Right ventricle myocardium superior (tissue), 1 donor: Measurements from ENCODE around the gene MMD. TPM values are rescaled to one million over a fixed set of nuclear protein-coding genes. Genes with fewer than 3 reads are reported as not detected.
A peak's percentile ranks its signal among the peaks of the same experiment; 100 is the strongest.
"Not testable (repeated sequence)": the region's sequence is repeated elsewhere in the genome, so short reads cannot be mapped to it uniquely, and the experiment has no call there.

Experiments
- ATAC-seq: fragments of 200-7000 bp; cut with Tn5 transposase; one replicate; pipeline ENCODE4 v1.9.1; 2020; ENCODE audit warnings: mild to moderate bottlenecking; ENCODE audit not compliant: poor library complexity
- DNase-seq: peaks from one replicate; pipeline ENCODE4 v3.0.0-alpha.2; 2020
- intact Hi-C: fragments of 100-400 bp; cut with DNase I; formaldehyde crosslinking; loops from one replicate; pipeline ENCODE4 v1.11.2; 2022
- long read RNA-seq: library from polyadenylated mRNA; unstranded; transcript quantifications from one replicate; pipeline ENCODE4 v2.0.0, GENCODE V29; 2021
- total RNA-seq: library from RNA; stranded (reverse); fragmentation: NEBNext Ultra II Directional; extraction: Animal tissue kit (Norgen Biotek cat#: 25700); gene quantifications from one replicate; pipeline ENCODE4 v1.2.1, GENCODE V29; 2021
- donor health status: DM: no; HTN: yes; CAD: no; lungs with severe emphysema.

The MMD gene, protein sequence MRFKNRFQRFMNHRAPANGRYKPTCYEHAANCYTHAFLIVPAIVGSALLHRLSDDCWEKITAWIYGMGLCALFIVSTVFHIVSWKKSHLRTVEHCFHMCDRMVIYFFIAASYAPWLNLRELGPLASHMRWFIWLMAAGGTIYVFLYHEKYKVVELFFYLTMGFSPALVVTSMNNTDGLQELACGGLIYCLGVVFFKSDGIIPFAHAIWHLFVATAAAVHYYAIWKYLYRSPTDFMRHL
- total RNA-seq = 13.4 TPM
- long read RNA-seq, transcript MMD-201 (7 exons, 2,735 nt) = major isoform, 37 of 47 reads
- long read RNA-seq, partial matches to known transcripts = 0 of 47 reads
- long read RNA-seq, other reads (novel, unspliced or antisense) = 6 of 47 reads

DNA sequence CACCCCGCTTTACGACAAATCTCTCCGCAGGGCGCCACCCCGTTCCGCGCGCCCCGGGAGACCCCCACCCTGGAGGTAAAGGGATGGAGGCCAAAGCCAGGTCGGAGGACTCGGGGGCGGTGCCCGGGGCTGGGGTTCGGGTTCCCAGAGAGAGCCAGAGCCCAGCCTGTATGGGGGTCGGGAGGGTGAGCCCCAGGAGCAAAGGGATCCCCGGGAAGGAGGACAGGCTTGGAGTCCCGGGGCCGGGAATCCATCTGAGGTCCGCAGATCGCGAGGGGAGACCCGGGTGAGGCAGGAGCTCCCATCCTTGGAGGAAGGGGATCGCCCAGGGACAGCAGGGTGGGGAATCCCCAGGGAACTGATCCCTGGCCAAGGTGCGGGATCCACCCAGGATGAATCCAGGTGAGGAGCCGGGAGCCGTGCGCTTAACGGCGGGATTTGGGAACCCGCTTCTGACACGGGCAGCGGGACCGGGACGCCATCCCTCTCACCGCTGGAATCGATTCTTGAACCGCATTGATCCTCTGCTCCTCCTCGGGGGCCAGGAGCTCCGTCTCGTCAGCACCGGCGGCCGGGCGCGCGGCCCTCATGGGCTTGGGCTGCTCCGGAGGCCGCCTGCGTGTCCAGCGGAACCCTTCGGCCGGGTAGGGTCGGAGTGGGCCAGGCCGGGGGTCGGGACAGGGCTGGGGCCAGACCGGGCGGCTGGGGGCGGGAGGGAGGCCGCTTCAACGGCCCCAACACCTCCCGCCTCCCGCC lies at the start of gene MMD:
MMD (minus strand) TSS at position 657 of the 756 bp plus-strand sequence; CDS start at position 517, 140 bp downstream.
- DNase-seq = no peak
- peak; percentile 23 for ATAC-seq
- intact Hi-C loops = no loop called here

DNA sequence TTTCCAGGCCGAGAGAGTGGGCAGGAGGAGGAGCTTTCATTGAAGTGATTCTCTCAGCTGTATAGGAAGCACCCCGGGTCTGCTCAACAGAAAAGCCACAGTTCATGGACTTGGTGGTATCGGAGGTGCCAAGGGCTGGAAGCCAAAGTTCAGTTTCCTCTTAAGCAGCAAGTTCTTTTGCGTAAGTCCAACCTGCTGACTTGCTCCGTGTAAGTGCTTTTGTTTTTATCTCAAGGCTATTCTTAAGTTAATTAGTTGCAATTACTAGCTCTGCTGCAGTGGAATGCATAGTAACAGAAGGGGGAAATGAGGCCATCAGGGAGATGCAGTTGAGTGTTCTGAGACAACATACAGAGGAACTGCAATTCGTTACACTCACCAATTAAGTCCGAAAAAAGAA lies 45.0 kb upstream of the MMD start:
- DNase-seq (no peak), ATAC-seq (peak; percentile 83)
- intact Hi-C loops = no loop called here

DNA sequence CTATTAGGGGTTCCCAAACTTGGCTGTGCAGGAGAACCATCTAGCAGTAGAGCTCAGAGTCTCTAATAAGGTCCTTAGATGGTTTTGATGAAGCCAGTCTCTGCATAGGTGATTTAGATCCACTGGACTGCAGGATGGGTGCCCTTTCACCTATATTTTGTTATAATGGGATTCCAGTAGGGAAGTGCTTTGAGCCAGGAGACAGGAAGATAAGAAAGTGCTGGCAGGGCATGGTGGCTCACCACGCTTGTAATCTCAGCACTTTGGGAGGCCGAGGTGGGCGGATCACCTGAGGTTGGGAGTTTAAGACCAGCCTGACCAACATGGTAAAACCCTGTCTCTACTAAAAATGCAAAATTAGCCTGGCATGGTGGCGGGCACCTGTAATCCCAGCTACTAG lies 44.1 kb upstream of the MMD start:
- peak; percentile 85 for ATAC-seq
- intact Hi-C loops, DNase-seq: not testable (repeated sequence)

DNA sequence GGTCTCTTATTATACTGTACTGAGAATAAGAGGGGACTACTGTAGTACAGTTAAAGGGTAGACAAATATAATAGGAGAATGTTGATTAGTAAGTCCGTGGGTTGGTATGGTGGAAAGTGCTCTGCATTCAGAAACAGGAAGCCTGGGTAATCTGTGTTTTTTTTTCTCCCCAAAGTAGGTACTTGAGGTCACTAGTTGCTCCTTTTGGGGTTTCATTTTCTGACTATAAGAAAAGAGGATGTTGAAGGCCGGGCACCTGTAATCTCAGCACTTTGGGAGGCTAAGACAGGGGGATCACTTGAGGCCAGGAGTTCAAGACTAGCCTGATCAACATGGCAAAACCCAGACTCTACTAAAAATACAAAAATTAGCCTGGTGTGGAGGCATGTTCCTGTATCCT lies 42.0 kb upstream of the MMD start:
- ATAC-seq (no peak), DNase-seq (no peak)
- intact Hi-C loops = no loop called here

DNA sequence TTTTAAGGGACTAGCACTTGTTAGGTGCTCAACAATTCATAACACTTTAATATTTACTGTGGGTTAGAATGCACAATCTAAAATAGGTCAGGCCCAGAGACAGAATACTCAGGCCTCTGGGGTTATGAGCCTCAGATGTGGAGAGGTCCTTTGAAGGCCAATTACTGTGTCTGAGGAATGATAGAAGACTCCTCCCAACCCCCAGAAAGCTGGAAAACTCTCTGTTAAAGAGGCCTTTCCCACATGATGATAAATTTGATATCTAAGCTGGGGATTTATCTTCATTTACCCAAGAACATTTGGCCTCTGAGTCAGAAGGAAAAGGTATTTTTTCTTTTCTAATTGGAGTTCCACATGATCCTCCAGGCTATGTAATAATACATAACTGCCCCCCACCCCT lies 41.1 kb upstream of the MMD start:
- ATAC-seq = no peak
- intact Hi-C loops = no loop called here
- DNase-seq = no peak

DNA sequence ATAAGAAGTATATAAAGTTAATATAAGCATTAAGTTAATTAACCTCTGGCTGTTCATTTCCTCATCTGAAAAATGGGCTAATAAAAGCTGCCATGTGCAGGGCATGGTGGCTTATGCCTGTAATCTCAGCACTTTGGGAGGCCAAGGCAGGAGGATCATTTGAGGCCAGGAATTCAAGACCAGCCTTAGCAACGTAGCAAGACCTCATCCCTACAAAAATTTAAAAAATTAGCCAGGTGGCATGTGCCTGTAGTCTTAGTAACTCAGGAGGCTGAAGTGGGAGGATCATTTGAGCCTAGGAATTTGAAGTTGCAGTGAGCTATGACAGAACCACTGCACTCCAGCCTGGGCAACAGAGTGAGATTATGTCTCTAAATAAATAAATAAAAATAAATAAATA lies 40.6 kb upstream of the MMD start:
- no peak for DNase-seq
- no peak for ATAC-seq
- intact Hi-C loops = no loop called here

DNA sequence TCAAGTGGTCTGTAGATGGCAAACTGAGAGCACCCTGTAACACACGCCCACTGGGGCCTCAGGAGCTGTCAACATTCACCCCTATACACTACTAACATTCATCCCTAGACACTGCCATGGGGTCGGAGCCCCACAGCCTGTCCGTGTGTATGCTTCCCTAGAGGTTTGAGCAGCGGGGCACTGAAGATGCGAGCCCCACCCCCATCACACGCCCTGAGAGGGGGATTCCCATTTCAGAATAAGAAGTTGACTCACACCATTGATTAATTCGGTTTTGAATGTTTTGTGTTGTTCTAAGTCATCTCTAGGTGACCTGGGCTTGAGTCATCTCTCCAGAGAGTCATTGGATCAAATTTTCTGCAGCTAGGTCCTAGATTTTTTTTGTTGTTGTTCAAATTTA lies 37.3 kb upstream of the MMD start:
- intact Hi-C loops = no loop called here
- DNase-seq (no peak), ATAC-seq (no peak)

DNA sequence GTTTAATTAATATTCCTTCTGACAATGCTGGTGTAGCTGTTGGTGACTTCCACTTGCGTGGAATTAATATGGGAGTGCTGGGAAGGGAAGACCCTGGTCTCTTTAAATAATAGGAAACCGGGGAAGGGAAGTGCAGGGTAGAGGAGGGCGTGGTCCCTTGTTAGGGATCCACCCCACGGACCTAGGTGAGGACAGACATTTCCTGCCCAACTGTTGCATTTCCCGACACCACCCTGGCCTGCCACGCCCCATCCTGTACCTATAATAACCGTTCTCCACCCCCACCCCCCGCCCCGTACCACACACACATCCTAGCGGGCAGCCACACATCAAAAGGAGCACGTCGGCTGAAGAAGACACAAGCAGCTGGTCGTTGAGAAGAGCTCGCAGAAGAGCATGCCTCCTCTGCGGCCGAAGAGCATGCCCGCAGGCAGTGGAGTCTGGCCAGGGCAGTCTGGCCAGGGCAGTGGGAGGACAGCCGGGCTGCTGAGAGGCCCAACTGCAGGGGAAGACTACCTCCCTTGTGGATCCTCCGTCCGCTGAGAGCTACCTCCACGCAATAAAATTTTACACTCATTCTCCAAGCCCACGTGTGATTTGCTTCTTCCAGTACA lies 36.8 kb upstream of the MMD start:
- intact Hi-C loops = no loop called here
- DNase-seq = no peak
- no peak for ATAC-seq

DNA sequence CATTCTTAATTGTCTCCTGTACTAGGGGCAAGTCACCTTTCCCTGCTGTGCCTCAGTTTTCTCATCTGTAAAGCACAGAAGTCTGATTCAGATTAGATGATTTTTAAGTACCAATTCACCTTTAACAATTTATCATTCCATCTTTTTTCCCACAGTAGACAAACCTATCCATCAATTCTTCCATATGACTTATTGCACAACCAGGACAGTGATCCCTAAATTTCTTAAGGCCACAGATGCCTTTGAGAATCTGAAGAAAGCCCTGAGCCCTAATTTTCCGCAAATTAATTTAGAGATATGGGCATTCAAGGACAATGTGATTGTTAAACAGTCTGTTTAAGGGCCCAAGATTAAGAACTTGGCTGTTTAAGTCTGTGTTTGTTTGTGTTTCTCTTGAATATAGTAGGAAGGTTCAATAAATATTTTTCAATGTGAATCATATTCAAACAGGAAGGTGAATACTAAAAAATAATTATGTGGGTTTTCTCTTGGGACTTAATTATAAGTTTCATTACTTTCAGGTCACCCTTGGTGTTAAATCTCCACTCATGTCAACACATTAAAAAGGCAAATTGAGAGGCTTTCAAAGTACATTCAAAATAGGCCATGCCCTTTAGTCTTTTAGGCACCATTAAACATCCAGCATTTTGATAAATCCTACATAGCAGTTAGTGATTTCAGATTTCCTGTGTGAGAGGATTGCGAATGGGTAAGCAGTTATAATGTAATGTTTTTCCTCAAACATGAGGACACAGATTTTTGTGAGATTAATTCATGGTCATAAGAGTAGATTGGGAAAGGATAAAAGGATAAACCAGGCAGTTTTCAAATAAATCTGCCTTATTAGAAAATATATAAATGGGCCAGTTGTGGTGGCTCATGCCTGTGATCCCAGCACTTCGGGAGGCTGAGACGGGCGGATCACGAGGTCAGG lies 34.9 kb upstream of the MMD start:
- intact Hi-C loops = no loop called here

DNA sequence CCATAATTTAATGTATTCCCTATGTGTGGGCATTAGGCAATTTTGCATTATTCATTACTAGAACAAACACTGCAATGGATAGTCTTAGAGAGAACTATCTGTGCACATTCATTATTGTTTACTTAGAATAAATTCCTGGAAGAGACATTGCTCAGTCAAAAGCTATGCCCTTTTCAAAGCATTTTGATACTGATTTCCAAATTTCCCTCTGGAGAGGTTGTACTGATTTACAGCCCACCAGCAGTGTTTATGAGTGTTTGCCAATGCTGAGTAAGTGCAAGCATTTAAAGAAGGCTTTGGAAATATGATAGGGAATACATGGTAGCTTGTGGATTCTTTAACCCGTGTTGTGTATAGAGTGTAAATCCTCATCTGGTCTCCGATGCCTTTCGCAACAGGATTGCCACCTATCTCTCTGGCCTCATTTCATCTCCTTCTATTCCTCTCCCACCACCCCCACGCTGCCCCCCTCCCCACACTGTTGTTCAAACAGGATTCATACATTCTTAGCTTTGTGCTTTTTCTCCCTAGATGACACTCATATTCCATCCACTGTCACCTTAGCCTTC lies 33.4 kb upstream of the MMD start:
- no peak for DNase-seq
- intact Hi-C loops = no loop called here
- no peak for ATAC-seq

More for the DNA sequence above, 34.9 kb upstream of the MMD start:
- DNase-seq (no peak), ATAC-seq (no peak)

DNA sequence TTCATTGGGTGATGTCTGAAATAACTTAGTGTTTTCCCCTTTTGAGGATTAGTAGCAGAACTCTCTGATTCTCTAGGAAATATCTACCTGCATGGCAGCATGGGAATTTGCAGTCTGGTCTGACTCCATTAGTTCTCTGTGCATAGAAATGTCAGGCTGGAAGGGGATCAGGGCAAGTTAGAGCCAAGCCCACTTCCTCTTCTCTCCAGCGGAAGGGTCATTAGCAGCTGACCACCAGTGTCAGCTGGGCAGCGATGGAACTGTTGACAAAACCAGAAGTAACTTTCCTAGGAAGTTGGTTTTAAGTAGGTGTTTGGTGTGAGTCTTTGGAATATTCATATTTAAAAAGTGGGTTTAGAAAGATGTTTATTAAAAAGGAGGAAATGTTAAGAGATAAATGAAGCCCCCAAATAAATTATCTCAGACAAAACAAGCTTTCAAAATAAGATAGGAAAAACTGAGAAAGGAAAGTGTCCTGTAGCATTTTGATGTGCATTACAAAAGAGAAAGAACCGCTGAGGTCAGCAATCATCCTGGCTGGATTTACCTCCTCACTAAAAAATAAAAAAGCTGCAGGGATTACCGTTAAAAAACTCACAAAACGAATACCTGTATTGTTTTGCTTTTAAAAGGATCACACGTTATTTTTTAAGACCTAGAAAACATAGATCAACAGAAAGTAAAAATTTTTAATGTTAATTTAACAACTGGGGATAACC lies 32.4 kb upstream of the MMD start:
- DNase-seq (no peak), ATAC-seq (peak; percentile 38)
- intact Hi-C loops = no loop called here

DNA sequence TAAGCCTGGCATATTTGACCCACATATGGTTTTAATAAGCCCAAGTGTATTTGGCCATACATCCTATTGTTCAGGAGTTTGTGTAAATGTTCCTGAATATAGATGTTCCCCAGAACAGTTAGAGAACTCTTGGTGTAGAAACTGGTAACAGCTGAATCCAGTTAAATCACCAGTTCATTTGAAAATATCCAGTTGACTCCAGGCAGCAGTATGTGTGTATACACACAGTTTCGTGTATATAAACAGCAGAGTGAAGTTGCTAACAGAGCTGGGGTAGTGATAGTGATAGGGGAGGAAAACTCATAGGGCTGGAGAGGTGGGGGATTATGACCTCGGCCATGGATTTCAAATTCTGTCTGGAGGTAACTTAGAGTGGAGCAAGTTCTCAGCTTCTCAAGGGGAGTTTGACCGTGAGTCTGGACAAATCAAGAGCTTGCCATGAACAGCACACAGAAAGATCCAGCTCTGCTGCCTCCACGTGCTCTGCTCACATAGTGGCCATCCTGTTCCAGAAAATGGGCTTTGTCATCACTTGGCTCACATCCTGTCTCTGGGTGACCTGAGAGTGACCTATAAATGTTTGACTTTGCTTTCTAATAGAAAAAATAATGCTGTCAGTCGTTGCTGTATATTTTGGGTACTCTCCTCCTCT lies 30.6 kb upstream of the MMD start:
- intact Hi-C loops = no loop called here
- peak; percentile 50 for DNase-seq
- ATAC-seq = peak; percentile 88

DNA sequence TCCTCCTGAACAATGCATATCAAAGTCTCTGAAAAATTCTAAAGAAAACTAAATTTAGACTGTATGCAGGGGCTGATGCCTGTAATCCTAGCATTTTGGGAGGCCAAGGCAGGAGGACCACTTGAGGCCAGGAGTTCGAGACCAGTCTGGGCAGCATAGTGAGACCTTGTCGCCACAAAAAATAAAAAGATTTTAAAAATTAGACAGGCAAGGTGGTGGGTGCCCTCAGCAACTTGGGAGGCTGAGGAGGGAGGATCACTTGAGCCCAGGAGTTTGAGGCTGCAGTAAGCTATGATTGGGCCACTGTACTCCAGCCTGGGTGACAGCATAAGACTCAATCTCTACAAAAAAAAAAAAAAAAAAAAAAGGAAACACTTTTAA lies 30.1 kb upstream of the MMD start:
- ATAC-seq = no peak
- DNase-seq = no peak
- intact Hi-C loops = no loop called here

DNA sequence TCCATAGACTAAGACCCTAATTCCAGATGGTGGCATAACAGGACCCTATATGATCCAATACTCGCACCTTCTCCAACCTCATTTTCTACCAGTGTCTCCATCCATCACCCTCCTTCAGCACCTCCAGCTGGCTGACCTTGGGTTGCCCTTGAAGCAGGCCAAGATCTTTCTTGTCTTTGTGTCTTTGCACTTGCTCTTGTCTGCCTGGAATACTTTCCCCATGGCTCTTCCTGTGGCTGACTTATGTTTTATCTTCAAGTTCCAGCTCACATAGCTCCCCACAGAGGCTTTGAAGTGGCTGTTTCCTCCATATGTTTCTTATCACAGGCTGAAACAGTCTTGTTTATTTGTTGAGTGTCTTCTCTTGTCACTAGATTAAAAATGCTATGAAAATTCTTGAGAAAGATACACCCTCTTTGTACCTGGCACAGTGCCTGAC lies 29.6 kb upstream of the MMD start:
- DNase-seq (no peak), ATAC-seq (no peak)
- intact Hi-C loops = no loop called here

DNA sequence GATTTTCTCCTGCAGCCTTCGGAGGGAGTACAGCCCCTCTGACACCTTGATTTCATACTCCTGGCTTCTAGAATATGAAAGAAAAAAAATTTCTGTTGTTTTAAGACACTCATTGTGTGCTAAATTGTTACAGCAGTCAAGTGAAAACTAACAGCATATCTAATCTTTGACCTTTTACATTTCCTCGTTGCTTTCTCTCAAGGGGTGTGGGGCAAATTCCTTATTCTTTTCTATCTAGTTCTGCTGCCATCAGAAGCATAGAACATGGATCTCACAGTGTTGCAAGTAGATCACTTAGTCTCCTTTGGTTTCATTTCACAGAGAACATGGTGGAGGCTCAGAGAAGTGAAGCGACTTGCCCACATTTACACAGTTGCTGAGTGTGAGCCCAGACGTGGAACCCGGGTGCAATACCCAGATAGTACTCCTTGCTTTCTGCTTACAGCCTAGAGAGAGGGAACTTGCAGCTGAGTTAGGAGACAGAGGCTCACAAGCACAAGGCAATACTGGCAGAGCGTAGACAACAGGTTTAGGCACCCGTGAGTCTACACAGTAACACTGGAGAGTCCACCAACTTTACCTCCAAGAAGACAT lies 28.7 kb upstream of the MMD start:
- intact Hi-C loops = no loop called here
- ATAC-seq (no peak), DNase-seq (no peak)

DNA sequence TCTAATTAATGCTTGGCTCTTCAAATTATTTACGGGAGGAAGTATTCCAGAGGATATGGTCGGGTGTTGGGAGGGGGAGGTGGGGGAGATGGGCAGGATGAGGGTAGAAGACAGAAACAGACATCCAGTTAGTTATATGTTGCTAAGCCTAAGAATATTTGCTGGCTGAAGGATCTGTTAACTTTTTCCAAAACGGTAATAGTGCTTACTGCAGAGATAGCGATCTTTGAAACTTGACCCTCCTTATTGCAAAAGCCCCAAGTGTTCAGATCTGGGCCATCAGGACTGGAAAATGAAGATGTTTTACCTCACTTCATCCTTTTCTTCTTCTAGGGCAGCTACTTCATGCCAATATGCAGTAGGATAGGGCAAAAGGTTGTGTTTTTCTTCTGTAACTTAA lies 27.0 kb upstream of the MMD start:
- ATAC-seq (no peak), DNase-seq (no peak)
- intact Hi-C loops = no loop called here

DNA sequence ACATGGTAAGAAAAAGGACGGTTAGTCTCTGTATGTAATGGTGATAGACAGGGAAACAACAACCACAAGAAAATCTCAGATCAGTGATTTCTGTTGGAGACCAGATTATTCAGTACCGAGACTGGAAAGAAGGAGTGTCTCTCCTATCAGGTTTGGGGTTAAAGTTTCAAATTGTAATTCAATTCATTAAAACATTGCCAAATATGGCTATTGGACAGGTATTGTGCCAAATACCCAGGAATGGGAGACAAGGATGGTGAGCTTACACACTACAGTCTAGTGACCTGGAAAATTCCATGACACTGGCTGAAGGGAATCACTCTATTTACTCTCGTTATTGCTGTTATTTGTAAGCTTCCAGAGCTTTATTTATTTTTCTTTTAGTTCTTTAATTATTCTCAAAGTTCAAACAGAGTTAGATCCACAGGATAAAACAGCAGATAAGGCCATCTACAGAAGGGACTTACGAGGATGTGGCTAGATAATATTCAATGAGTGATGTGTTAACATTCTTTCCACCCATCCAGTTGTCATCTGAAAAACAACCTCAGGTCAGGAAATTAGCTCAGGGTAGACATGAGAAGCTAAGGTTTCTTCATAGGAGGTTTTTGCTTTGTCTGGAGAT lies 25.1 kb upstream of the MMD start:
- ATAC-seq (no peak), DNase-seq (no peak)
- intact Hi-C loops = no loop called here
